Activated B cell treated with CpG ODN at 0.5 μM for 24 hours (primary cell): ENCODE results near the gene BRPF1. TPM values are rescaled to one million over a fixed set of nuclear protein-coding genes. Genes with fewer than 3 reads are reported as not detected.

Source experiments
- ATAC-seq: fragments of 200-7000 bp; cut with Tn5 transposase; one replicate; pipeline ENCODE4 v1.10.0; 2021; ENCODE audit warnings: low read depth, mild to moderate bottlenecking, moderate library complexity
- CTCF ChIA-PET: fragments of 350-600 bp; sonication (Branson Sonifier 250); formaldehyde crosslinking; loops from one replicate; lab custom pipeline; 2021; ENCODE audit warnings: antibody characterized with exemption; lab: Charles Lee
- POLR2A ChIA-PET: fragments of 350-600 bp; sonication (Branson Sonifier 250); formaldehyde crosslinking; loops from one replicate; lab custom pipeline; 2021; ENCODE audit warnings: antibody characterized with exemption; lab: Charles Lee
- DNase-seq: peaks from one replicate; pipeline ENCODE4 v3.0.0; 2022
- H3K27ac Mint-ChIP-seq: one replicate; pipeline ENCODE4 v1.8.0; 2020; ENCODE audit warnings: mixed read lengths
- H3K27me3 Mint-ChIP-seq: one replicate; pipeline ENCODE4 v1.8.0; 2021; ENCODE audit warnings: mixed read lengths
- H3K36me3 Mint-ChIP-seq: one replicate; pipeline ENCODE4 v1.8.0; 2021; ENCODE audit warnings: low read depth, mixed read lengths
- H3K4me1 Mint-ChIP-seq: one replicate; pipeline ENCODE4 v1.8.0; 2021; ENCODE audit warnings: mixed read lengths
- H3K4me3 Mint-ChIP-seq: one replicate; pipeline ENCODE4 v1.8.0; 2020; ENCODE audit warnings: mild to moderate bottlenecking, mixed read lengths
- H3K9me3 Mint-ChIP-seq: one replicate; pipeline ENCODE4 v1.8.0; 2020; ENCODE audit warnings: mixed read lengths
- CTCF ChIP-seq: fragments of 200-600 bp; IDR thresholded peaks from one replicate; pipeline ENCODE4 v1.8.0; 2022; ENCODE audit warnings: antibody characterized with exemption, mild to moderate bottlenecking
- intact Hi-C: fragments of 100-400 bp; cut with micrococcal nuclease; formaldehyde crosslinking; loops from one replicate; pipeline ENCODE4 v1.15.1; 2024
- total RNA-seq: library from RNA; stranded (reverse); gene quantifications from 2 replicates; pipeline ENCODE4 v1.2.3, GENCODE V29; 2022

BRPF1 gene
- total RNA-seq, 1 donor from 2014 or later, result 35.2 TPM

GRCh38 chr3:9721015-9721699, 10.4 kb upstream of the BRPF1 start:
- intact Hi-C loops, result loop anchor here (2.0 to 10.0 kb wide), 2 partner anchors 16 to 756 kb away; partner anchors contain the start of gene RAD18
- Mint-ChIP-seq H3K36me3 (no peaks in the 10 kb centered on the region), H3K27me3 (no peaks in the 10 kb centered on the region), H3K9me3 (no peaks in the 10 kb centered on the region), H3K27ac (peak overlapping the region; percentile 44), H3K4me3 (no peak overlapping the region), H3K4me1 (peaks cover 15% of the 10 kb centered on the region)
- ChIA-PET CTCF (interaction anchor here (1.4 kb wide), 1 partner anchor 218 kb away, joined by 3 read pairs; no protein-coding TSS in a partner anchor), POLR2A (interaction anchor here (0.6 to 1.5 kb wide), 2 partner anchors 30 to 42 kb away, joined by 3 to 4 read pairs; no protein-coding TSS in a partner anchor)
- DNase-seq, result no peak
- TF ChIP-seq CTCF, result no peak
- ATAC-seq, result no peak

- Mint-ChIP-seq H3K9me3 (no peaks in the 10 kb centered on the region), H3K4me3 (no peak overlapping the region), H3K27me3 (no peaks in the 10 kb centered on the region), H3K36me3 (no peaks in the 10 kb centered on the region), H3K27ac (peak overlapping the region; percentile 44), H3K4me1 (peaks cover 17% of the 10 kb centered on the region)
- intact Hi-C loops, result loop anchor here (2.0 to 10.0 kb wide), 2 partner anchors 17 to 757 kb away; partner anchors contain the start of gene RAD18
- ChIA-PET CTCF (interaction anchor here (1.4 kb wide), 1 partner anchor 218 kb away, joined by 3 read pairs; no protein-coding TSS in a partner anchor), POLR2A (interaction anchor here (0.6 to 1.5 kb wide), 3 partner anchors 11 to 41 kb away, joined by 3 to 4 read pairs (median 3); no protein-coding TSS in a partner anchor)
- DNase-seq (no peak), ATAC-seq (no peak)
- TF ChIP-seq CTCF, result no peak
Observed at GRCh38 chr3:9721700-9722060, 9.9 kb upstream of the BRPF1 start.

- DNase-seq (no peak), ATAC-seq (no peak)
- no peak overlapping the region for H3K4me3 Mint-ChIP-seq
- no peak overlapping the region for H3K27ac Mint-ChIP-seq
- H3K9me3 Mint-ChIP-seq, result no peaks in the 10 kb centered on the region
- H3K4me1 Mint-ChIP-seq, result peaks cover 31% of the 10 kb centered on the region
- intact Hi-C loops, result loop anchor here (10.0 kb wide), 1 partner anchor 761 kb away; the partner anchor contains the start of gene RAD18
- ChIA-PET POLR2A (no interaction called here), CTCF (interaction anchor here (0.7 to 2.4 kb wide), 3 partner anchors 28 to 373 kb away, joined by 3 to 13 read pairs (median 3); no protein-coding TSS in a partner anchor)
- peaks cover 1% of the 10 kb centered on the region for H3K36me3 Mint-ChIP-seq
- H3K27me3 Mint-ChIP-seq, result no peaks in the 10 kb centered on the region
- no peak for TF ChIP-seq CTCF
Observed at GRCh38 chr3:9725775-9726515, 5.6 kb upstream of the BRPF1 start.

GRCh38 chr3:9727041-9727595, 4.4 kb upstream of the BRPF1 start:
- TF ChIP-seq CTCF, result no peak
- Mint-ChIP-seq H3K27ac (peak overlapping the region; percentile 62), H3K36me3 (peaks cover 4% of the 10 kb centered on the region), H3K4me1 (peaks cover 22% of the 10 kb centered on the region), H3K9me3 (no peaks in the 10 kb centered on the region), H3K27me3 (no peaks in the 10 kb centered on the region), H3K4me3 (peak overlapping the region; percentile 77)
- intact Hi-C loops, result loop anchor here (1.0 to 10.0 kb wide), 4 partner anchors 163 to 762 kb away; partner anchors contain the start of genes JAGN1 and RAD18
- POLR2A ChIA-PET, result interaction anchor here (0.6 to 0.8 kb wide), 3 partner anchors 37 to 164 kb away, joined by 3 read pairs; partner anchors contain the start of gene JAGN1
- CTCF ChIA-PET, result interaction anchor here (0.6 to 2.4 kb wide), 11 partner anchors 9 to 374 kb away, joined by 3 to 21 read pairs (median 4); no protein-coding TSS in a partner anchor
- DNase-seq (peak; percentile 31), ATAC-seq (peak; percentile 7)
